ENCODE data around the gene PLPP3. TPM values are rescaled to one million over a fixed set of nuclear protein-coding genes. Genes with fewer than 3 reads are reported as not detected.

PLPP3 gene
- total RNA-seq, 1 donor, result 243 TPM

- TF ChIP-seq CTCF (IDR thresholded peaks at IDR 0.05; ENCODE audit: extremely low read depth, low read depth, low read length), result no peak
- peak; percentile 32 for DNase-seq (ENCODE audit: insufficient read length, low spot score, missing footprints)
Measured at GRCh38 chr1:56585985-56586384, 6.6 kb upstream of the PLPP3 start.

GRCh38 chr1:56584910-56585528 is 5.7 kb upstream of the PLPP3 start:
- H3K36me3 ChIP-seq (ENCODE audit: insufficient read depth, low read length), result no peaks in the 10 kb centered on the region
- H3K9me3 ChIP-seq (ENCODE audit: low read depth, low read length), result no peaks in the 10 kb centered on the region
- no peak overlapping the region for H3K4me3 ChIP-seq (ENCODE audit: insufficient read depth, low read length)
- no peak overlapping the region for H3K27ac ChIP-seq (ENCODE audit: low read depth, low read length)
- H2AFZ ChIP-seq (ENCODE audit: low read length), result no peak overlapping the region
- DNase-seq (ENCODE audit: insufficient read length, low spot score, missing footprints), result no peak
- H3K4me2 ChIP-seq (ENCODE audit: insufficient read depth, low read length), result no peak overlapping the region
- peaks cover 10% of the 10 kb centered on the region for H3K4me1 ChIP-seq (ENCODE audit: insufficient read depth, low read length)
- H3K79me2 ChIP-seq (ENCODE audit: insufficient read depth, low read length), result peaks cover 2% of the 10 kb centered on the region
- no peaks in the 10 kb centered on the region for H4K20me1 ChIP-seq (ENCODE audit: insufficient read depth, low read length)
- TF ChIP-seq CTCF (IDR thresholded peaks at IDR 0.05; ENCODE audit: extremely low read depth, low read depth, low read length), result peak; percentile 88
- H3K27me3 ChIP-seq (ENCODE audit: insufficient read depth, low read length), result no peaks in the 10 kb centered on the region

More at GRCh38 chr1:56585985-56586384, 6.6 kb upstream of the PLPP3 start:
- H4K20me1 ChIP-seq (ENCODE audit: insufficient read depth, low read length), result no peaks in the 10 kb centered on the region
- H3K9me3 ChIP-seq (ENCODE audit: low read depth, low read length), result no peaks in the 10 kb centered on the region
- no peaks in the 10 kb centered on the region for H3K79me2 ChIP-seq (ENCODE audit: insufficient read depth, low read length)
- no peak overlapping the region for H3K27ac ChIP-seq (ENCODE audit: low read depth, low read length)
- no peak overlapping the region for H3K4me3 ChIP-seq (ENCODE audit: insufficient read depth, low read length)
- H3K4me2 ChIP-seq (ENCODE audit: insufficient read depth, low read length), result no peak overlapping the region
- H3K4me1 ChIP-seq (ENCODE audit: insufficient read depth, low read length), result peaks cover 7% of the 10 kb centered on the region
- no peaks in the 10 kb centered on the region for H3K36me3 ChIP-seq (ENCODE audit: insufficient read depth, low read length)
- no peaks in the 10 kb centered on the region for H3K27me3 ChIP-seq (ENCODE audit: insufficient read depth, low read length)
- no peak overlapping the region for H2AFZ ChIP-seq (ENCODE audit: low read length)

GRCh38 chr1:56583957-56584468 is 4.7 kb upstream of the PLPP3 start:
- no peak for DNase-seq (ENCODE audit: insufficient read length, low spot score, missing footprints)
- Histone ChIP-seq H3K9me3 (ENCODE audit: low read depth, low read length) (no peaks in the 10 kb centered on the region), H3K27ac (ENCODE audit: low read depth, low read length) (no peak overlapping the region), H3K4me1 (ENCODE audit: insufficient read depth, low read length) (peaks cover 13% of the 10 kb centered on the region), H4K20me1 (ENCODE audit: insufficient read depth, low read length) (no peaks in the 10 kb centered on the region), H3K4me3 (ENCODE audit: insufficient read depth, low read length) (no peak overlapping the region), H3K27me3 (ENCODE audit: insufficient read depth, low read length) (no peaks in the 10 kb centered on the region), H3K4me2 (ENCODE audit: insufficient read depth, low read length) (no peak overlapping the region), H3K79me2 (ENCODE audit: insufficient read depth, low read length) (peaks cover 4% of the 10 kb centered on the region), H2AFZ (ENCODE audit: low read length) (no peak overlapping the region), H3K36me3 (ENCODE audit: insufficient read depth, low read length) (no peaks in the 10 kb centered on the region)
- no peak for TF ChIP-seq CTCF (IDR thresholded peaks at IDR 0.05; ENCODE audit: extremely low read depth, low read depth, low read length)

GRCh38 chr1:56580771-56581170 is 1.4 kb upstream of the PLPP3 start:
- H3K79me2 ChIP-seq (ENCODE audit: insufficient read depth, low read length), result peaks cover 36% of the 10 kb centered on the region
- DNase-seq (ENCODE audit: insufficient read length, low spot score, missing footprints), result no peak
- no peak overlapping the region for H3K4me3 ChIP-seq (ENCODE audit: insufficient read depth, low read length)
- no peaks in the 10 kb centered on the region for H3K36me3 ChIP-seq (ENCODE audit: insufficient read depth, low read length)
- H3K27me3 ChIP-seq (ENCODE audit: insufficient read depth, low read length), result no peaks in the 10 kb centered on the region
- H3K27ac ChIP-seq (ENCODE audit: low read depth, low read length), result no peak overlapping the region
- H3K9me3 ChIP-seq (ENCODE audit: low read depth, low read length), result no peaks in the 10 kb centered on the region
- no peak overlapping the region for H3K4me2 ChIP-seq (ENCODE audit: insufficient read depth, low read length)
- TF ChIP-seq CTCF (IDR thresholded peaks at IDR 0.05; ENCODE audit: extremely low read depth, low read depth, low read length), result no peak
- no peak overlapping the region for H2AFZ ChIP-seq (ENCODE audit: low read length)
- H3K4me1 ChIP-seq (ENCODE audit: insufficient read depth, low read length), result peaks cover 24% of the 10 kb centered on the region
- H4K20me1 ChIP-seq (ENCODE audit: insufficient read depth, low read length), result peaks cover 22% of the 10 kb centered on the region
